HUES48 (cell line): ENCODE data around the gene TRABD2B.

ENCODE experiments used
- H3K27ac ChIP-seq: one replicate; pipeline ENCODE4 v1.7.0; 2013; ENCODE audit warnings: low read depth, low read length, inconsistent platforms
- H3K27me3 ChIP-seq: 2 replicates; pipeline ENCODE4 v1.6.1; 2013; ENCODE audit warnings: mild to moderate bottlenecking, low read length; ENCODE audit not compliant: control insufficient read depth, insufficient read depth
- H3K36me3 ChIP-seq: 2 replicates; pipeline ENCODE4 v1.6.1; 2013; ENCODE audit warnings: low read length; ENCODE audit not compliant: control insufficient read depth, insufficient read depth
- H3K4me1 ChIP-seq: 2 replicates; pipeline ENCODE4 v1.6.1; 2013; ENCODE audit warnings: mild to moderate bottlenecking, low read length; ENCODE audit not compliant: control insufficient read depth, insufficient read depth
- H3K4me3 ChIP-seq: 2 replicates; pipeline ENCODE4 v1.5.1; 2013; ENCODE audit warnings: mild to moderate bottlenecking, low read depth, low read length
- H3K9ac ChIP-seq: 2 replicates; pipeline ENCODE4 v1.6.1; 2013; ENCODE audit warnings: mild to moderate bottlenecking, low read depth, low read length, moderate library complexity
- H3K9me3 ChIP-seq: 2 replicates; pipeline ENCODE4 v1.6.1; 2013; ENCODE audit warnings: low read length; ENCODE audit not compliant: control insufficient read depth, insufficient read depth

Gene TRABD2B

GRCh38 chr1:47843781-47844557 is 153.2 kb downstream of the TRABD2B start:
- no peak overlapping the region for H3K4me3 ChIP-seq
- no peak overlapping the region for H3K27ac ChIP-seq
- H3K36me3 ChIP-seq, result no peaks in the 10 kb centered on the region
- no peaks in the 10 kb centered on the region for H3K9me3 ChIP-seq
- peaks cover 30% of the 10 kb centered on the region for H3K4me1 ChIP-seq
- no peaks in the 10 kb centered on the region for H3K27me3 ChIP-seq
- H3K9ac ChIP-seq, result no peak overlapping the region

DNA sequence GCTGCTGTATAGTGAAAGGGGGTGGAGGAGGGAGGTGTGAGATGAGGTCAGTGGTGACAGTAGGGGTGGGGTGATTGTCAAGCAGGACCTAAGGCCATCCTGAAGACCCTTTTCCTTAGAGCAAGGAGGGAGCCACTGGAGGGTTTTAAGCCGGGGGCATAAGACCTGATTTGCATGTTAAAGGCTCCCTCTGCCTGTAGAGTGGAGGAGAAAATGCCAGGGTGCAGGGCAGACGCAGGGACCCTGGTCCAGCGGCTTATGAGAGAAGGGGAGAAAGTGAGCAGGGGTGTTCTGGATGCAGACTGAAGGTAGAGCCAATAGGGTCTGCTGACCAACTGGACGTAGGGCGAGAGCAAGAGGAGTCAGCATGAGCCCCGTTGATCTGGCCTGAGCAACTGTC is 154.1 kb downstream of the TRABD2B start:
- Histone ChIP-seq H3K4me3 (no peak overlapping the region), H3K9me3 (no peaks in the 10 kb centered on the region), H3K36me3 (no peaks in the 10 kb centered on the region), H3K27ac (no peak overlapping the region), H3K27me3 (no peaks in the 10 kb centered on the region), H3K9ac (no peak overlapping the region), H3K4me1 (peaks cover 30% of the 10 kb centered on the region)

DNA sequence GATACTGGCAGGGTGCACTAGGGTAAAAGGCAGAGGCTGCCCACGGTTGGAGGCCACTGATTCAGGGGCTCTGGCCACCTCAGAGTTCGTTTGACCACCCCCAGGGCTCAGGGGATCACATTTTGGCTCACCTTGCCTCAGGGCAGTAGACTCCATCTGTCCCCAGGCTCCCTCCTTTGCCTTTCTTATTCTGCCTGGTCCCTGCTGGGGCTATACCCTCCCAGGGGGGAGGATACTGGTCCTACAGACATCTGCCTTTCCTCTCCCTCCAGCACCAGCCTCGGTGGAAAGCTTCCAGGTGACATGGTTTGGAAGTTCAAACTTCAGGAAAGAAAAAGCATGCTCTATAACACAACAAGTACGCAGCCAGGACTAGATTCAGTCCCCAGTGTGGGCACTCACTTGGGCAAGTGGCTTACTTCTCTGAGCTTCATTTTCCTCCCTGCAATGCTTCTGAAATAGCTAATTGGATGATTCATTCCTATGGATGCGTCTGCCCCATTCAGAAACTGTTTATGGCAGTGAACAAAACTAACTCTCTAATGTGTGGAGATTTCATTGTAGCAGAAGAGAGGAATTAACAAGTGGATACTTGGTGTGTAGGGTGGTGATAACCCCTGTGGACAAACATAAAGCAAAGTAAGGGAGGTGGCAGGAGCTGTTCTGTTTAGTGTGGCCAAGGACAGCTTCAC is 154.8 kb downstream of the TRABD2B start:
- H3K4me3 ChIP-seq, result no peak overlapping the region
- no peaks in the 10 kb centered on the region for H3K27me3 ChIP-seq
- H3K27ac ChIP-seq, result no peak overlapping the region
- no peaks in the 10 kb centered on the region for H3K9me3 ChIP-seq
- peaks cover 30% of the 10 kb centered on the region for H3K4me1 ChIP-seq
- H3K36me3 ChIP-seq, result no peaks in the 10 kb centered on the region
- H3K9ac ChIP-seq, result no peak overlapping the region

- Histone ChIP-seq H3K36me3 (no peaks in the 10 kb centered on the region), H3K4me3 (no peak overlapping the region), H3K9me3 (no peaks in the 10 kb centered on the region), H3K9ac (no peak overlapping the region), H3K27me3 (no peaks in the 10 kb centered on the region), H3K4me1 (peaks cover 30% of the 10 kb centered on the region), H3K27ac (no peak overlapping the region)
Observed at GRCh38 chr1:47841356-47841755, 155.8 kb downstream of the TRABD2B start.

DNA sequence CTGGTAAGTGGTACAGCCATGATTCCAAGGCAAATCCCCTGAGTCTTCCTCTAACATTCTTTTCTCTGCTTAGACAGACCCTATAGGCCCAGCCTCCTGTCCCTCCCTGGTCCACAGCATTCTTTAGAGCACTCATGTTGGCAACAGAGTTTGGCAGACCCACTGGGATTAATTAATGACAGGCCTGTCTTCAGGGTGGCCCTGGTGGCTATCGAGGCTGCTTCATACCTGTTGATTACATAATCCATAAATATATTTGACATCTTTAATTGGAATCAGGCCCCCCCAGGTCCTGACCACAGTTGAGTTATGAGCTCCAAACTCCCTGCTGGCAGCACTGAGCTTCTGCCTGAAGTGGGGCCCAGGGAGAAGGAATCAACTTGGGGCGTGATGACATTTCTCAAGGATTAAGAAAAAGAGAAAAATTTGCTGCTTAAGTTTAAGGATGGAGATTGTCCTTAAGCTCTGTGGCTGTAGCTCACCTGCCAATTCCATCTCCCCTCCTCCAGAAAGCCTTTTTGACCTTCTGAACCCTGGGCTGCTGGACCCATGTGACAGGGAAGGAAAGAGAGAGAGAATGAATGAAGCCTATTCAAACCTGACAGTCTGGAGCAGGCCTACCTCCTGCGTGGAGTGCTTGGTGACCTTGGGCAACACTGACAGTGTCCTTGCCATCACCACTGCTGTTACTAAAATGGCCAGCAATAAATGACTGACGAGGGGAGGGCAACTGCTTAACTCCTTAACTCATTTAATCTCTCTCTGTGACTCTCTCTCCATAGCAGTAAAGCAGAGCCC is 156.6 kb downstream of the TRABD2B start:
- no peak overlapping the region for H3K9ac ChIP-seq
- no peak overlapping the region for H3K27ac ChIP-seq
- no peaks in the 10 kb centered on the region for H3K9me3 ChIP-seq
- H3K4me1 ChIP-seq, result peaks cover 30% of the 10 kb centered on the region
- no peak overlapping the region for H3K4me3 ChIP-seq
- no peaks in the 10 kb centered on the region for H3K27me3 ChIP-seq
- H3K36me3 ChIP-seq, result no peaks in the 10 kb centered on the region

- Histone ChIP-seq H3K27me3 (no peaks in the 10 kb centered on the region), H3K9ac (no peak overlapping the region), H3K9me3 (no peaks in the 10 kb centered on the region), H3K4me1 (peaks cover 30% of the 10 kb centered on the region), H3K4me3 (no peak overlapping the region), H3K27ac (no peak overlapping the region), H3K36me3 (no peaks in the 10 kb centered on the region)
Observed at GRCh38 chr1:47839433-47839760, 157.8 kb downstream of the TRABD2B start.

GRCh38 chr1:47838562-47839432 is 158.4 kb downstream of the TRABD2B start:
- H3K9me3 ChIP-seq, result no peaks in the 10 kb centered on the region
- H3K36me3 ChIP-seq, result no peaks in the 10 kb centered on the region
- H3K27me3 ChIP-seq, result no peaks in the 10 kb centered on the region
- no peak overlapping the region for H3K9ac ChIP-seq
- H3K27ac ChIP-seq, result no peak overlapping the region
- no peak overlapping the region for H3K4me3 ChIP-seq
- peaks cover 29% of the 10 kb centered on the region for H3K4me1 ChIP-seq

DNA sequence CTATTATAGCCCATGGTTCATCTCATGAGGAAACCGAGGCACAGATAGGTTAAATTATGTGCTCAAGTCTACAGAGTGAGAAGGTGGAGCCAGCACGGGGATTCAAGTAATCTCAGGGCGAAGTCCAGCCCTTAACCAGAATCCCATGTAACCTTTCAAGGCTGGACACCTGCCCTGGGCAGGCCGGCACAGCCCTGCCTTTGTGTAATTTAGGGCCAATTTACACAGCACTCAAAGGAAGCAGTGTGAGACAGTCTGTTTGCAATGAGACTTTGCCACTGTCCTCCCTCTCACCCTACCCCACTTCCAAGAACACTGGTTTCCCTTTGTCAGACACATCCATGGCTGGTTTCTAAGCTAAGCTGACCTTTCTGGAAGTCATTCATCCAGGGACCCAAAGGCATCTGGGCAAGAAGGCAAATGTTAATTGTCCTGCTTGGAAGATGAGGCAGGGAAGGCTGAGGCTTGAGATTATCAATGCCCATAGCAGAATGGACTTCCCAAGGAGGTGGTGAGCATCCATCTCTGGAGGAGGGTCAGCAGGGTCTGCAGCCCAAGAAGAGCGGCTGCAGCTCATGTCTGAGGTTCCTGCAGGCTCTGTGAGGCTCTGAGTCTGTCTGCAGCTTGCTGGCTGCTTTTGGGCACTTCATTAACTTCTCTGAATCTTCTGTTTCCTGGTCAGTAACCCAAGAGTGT is 159.2 kb downstream of the TRABD2B start:
- no peak overlapping the region for H3K27ac ChIP-seq

DNA sequence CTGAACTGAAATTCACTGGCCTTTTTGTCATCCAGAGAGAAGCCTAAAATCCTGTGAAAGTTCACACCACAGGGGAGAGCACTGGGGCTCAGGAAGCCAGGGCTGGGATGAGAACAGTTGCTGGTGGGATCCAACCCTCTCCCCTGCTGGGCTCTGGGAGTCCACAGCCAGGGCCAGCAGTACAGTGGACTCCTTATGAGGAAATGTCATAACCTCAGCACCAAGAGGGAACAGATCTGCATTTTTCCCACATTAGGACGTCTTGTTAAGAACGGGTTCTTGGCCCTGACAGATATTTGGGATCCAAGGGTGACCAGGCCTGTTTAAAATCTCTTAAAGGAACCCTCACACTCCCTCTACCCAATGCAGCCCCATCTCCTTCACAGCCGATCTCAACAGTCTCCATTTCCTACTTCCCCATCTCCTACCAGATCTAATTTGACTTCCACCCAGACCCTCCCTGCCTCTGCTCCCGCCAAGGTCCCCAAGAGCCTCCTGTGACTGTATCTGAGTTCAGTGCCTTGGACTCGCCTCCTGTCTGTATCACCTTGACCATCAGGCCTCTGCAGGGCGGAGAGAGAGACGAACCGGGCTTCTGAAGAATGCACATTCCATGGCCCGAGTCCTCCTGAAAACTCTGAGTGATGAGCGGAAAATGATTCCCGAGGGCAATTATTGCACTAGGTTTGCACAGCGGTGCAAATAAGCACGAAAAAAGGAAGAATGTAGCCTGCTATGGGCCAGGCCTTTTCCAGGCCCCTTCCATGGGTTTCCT is 159.9 kb downstream of the TRABD2B start:
- Histone ChIP-seq H3K4me1 (peaks cover 14% of the 10 kb centered on the region), H3K4me3 (no peak overlapping the region), H3K27me3 (no peaks in the 10 kb centered on the region), H3K27ac (no peak overlapping the region), H3K9ac (no peak overlapping the region), H3K9me3 (no peaks in the 10 kb centered on the region), H3K36me3 (no peaks in the 10 kb centered on the region)

More for the DNA sequence above, 159.2 kb downstream of the TRABD2B start:
- Histone ChIP-seq H3K27me3 (no peaks in the 10 kb centered on the region), H3K36me3 (no peaks in the 10 kb centered on the region), H3K9me3 (no peaks in the 10 kb centered on the region), H3K9ac (no peak overlapping the region), H3K4me1 (peaks cover 21% of the 10 kb centered on the region), H3K4me3 (no peak overlapping the region)
